GM19397 (cell line): ENCODE data around the gene ZNF467.

Experiments
- ATAC-seq: cut with Tn5 transposase; IDR thresholded peaks from one replicate; pipeline ENCODE4 v1.9.1; 2021; ENCODE audit warnings: mild to moderate bottlenecking, moderate library complexity; ENCODE audit not compliant: unreplicated experiment

ZNF467 gene

DNA sequence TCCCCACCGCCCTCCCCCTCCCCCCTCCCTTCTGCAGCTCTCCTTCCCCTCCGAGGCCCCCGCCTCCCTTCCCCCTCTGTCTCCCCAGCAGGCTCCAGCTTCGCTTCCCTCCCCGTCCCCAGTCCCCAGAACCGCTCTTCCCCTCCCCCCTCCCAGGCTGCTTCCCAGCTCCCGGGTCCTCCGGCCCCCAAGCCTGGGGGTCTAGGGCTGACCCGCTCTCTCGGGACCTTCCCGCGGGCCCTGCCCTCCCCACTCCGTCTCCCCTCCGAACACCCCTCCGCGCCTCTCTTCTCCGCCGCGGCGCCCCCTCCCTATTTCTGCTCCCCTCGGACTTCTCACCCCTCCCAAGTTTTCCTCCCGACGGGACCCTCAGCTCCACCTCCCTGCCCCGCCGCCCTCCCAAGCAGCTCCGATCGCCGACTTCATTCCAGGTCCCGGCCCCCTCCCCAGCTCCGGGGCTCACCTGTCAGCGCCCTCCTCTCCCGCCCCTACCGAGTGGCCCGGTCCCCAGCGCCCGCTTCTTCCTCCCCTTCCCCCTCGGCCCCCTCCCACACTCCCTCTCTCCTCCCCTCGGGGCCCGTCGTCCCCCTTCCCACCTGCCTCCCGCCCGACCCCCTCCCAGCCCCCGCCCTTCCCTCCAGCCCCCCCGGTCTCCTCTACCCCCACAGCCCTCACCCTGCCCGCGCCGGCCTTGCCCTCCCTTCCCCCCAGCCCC lies 990 bp downstream of the ZNF467 start:
- ATAC-seq: no peak

DNA sequence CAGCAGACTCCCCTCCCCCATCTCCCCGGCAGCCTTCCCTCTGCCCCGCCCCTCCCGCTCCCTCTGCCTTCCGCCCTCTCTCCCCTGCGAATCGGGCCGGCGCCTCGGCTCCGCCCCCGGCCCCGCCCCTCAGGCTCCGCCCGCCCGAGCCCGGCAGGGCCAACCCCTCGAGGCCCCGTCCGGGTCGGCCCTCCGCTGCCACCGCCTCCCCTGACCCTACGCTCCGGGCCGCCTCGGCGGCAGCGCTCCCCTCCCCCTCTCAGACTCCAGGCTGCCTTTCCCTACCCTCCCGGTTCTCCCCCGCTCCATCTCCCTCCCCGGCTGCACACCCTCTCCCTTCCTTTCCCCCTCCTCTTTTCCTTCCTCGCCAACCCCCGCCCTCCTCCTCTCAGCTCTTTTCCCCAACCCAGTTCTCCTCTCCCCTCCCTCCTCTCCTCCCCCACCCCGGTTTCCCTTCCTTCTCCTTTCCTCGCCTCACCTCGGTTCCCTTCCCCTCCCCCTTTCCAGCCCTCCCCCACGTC lies 1.6 kb downstream of the ZNF467 start:
- peak; percentile 94 for ATAC-seq

DNA sequence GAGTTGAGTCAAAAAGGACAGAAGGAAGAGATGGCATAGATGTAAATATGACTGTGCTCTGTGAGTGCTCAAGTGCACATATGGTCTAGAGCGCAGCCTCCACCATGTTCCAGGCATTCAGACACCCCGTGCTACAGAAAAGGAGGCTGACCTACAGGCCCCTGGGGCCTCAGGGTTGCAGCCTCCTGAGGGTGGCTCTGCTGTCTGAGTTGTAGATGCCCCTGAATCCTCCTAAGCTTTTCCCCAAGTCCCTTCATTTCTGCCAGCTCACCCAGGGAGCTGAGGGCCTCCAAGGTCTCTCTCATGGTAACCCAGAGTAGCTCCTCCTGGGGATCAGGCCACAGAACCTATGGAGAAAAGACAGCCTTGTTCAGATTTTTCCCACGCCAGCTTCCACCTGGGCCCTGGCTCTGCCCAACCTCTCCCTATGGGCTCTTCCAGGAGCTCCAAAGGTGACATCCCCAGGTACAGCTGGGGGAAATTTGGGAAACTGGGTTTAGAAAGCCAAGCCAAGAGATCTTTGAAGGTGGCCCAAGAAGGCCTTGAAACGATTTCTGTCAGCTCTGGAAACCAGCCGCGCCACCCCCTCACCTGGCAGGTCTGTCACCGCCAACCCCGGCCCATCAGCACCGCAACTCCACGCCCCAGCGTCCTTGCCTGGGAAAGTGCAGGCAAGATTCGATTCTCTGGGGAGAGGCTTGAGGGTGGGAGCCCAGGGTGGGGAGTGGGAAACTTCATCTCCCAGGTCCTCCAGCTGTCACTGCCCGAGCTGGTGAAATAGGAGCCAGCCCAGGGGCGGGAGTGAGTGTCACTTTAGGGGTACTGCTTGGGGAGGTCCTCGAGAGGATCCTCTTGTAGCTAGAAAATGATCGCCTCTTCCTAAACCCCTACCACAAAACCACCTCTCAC lies 2.4 kb downstream of the ZNF467 start:
- no peak for ATAC-seq

DNA sequence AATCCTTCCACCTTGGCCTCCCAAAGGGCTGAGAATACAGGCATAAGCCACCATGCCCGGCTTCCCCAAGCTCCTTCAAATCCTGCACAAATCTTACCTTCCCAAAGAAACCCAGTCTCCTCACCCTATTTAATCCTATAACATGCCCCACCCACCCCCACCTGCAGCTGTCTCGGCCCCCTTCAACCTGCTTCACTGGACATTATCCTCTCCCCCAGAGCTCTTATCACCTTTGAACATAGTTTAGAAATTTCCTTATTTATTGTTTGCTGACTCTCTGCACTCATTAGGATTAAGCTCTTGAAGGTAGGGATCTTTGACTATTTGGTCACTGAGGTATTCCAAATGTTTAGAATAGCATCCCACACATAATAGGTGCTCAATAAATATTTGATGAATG lies 3.5 kb downstream of the ZNF467 start:
- ATAC-seq: no peak

DNA sequence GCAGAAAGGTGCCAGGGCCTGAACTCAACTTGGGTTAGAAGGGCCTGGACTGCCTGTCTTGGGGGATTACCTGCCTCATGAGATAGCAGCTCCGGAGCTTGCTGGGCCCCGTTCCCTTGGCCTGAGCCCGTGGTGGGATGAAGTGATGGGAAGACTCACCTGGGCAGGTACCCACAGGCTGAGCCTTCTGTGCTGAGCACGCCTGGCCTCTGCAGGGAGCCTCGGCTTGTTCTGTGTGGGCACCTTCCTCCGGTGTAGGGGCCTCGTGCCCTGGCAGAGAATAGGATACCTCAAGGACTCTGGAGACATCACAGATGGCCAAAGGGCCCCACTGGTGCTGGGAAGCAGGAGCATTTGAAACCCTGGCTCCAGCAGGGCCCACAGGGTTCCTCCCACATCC lies 4.5 kb downstream of the ZNF467 start:
- no peak for ATAC-seq

DNA sequence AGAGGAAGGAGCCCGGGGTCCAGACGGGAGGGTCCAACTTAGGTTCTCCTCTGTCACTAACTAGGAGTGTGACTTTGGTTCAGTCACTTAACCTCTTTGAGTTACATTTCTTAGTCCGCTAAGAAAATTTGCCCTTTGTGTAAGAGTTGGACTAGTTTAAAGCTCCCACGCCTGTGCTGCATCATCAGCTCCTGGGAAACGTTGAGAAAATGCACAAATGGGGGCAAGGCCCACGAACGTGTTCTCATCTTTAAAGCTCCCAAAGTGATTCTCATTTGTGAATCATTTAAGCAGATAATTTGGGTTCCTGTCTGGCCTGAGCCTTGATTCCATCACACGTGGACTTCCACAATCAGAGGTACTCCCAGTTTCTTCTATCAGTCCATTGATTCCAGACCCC lies 6.3 kb downstream of the ZNF467 start:
- ATAC-seq: no peak

DNA sequence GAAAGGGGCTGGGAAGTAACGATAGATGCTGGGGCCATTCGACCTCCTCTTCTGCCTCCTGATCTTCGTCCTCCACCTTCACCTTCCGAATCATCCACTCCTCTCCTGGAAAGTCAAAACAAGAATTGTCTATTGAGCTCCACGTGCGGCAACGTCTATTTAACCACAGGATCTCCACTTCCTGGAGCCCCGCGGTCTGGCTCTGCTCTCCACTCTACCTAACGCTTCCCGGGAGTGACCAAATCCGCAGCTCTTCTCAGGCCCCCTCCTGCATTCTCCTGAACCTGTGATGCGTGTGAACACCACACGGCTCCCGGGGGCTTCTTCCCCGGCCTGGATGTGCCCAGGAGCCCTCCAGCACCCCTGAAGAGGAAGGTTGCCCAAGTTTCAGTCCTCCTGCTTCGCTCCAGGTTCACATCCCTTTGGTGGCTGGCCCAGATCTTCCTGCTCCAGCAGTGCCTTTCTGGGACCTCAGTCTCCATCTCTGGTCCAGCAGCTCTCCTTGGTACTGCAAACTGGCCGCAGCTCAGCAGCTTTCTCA lies 7.2 kb downstream of the ZNF467 start:
- ATAC-seq: no peak

DNA sequence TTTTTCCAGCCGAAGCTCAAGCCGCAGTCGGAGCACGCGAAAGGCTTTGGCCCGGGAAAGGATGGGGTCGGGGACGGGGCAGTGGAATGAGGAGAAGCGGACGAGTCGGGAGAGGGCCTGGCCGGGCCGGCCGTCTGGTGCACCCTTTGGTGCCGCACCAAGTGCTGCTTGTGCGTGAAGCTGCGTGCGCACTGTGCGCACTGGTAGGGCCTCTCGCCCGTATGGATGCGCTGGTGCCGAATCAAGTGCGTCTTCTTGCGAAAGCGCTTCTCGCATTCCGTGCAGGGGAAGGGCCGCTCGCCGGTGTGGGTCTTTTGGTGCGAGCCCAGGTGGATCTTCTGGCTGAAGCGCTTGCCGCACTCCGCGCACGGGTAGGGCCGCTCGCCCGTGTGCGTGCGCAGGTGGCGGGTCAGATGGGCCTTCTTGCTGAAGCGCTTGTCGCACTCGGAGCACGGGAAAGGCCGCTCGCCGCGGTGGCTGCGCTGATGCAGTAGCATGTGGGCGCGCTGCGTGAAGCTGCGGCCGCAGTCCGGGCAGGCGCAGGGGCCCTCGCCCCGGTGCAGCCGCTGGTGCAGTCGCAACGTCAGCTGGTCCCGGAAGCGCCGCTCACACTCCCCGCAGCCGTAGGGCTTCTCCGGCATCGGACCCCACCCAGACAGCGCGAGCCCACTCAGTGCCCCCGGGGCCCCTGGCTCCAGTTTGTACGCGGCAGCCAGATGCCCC lies 7.8 kb downstream of the ZNF467 start:
- no peak for ATAC-seq

DNA sequence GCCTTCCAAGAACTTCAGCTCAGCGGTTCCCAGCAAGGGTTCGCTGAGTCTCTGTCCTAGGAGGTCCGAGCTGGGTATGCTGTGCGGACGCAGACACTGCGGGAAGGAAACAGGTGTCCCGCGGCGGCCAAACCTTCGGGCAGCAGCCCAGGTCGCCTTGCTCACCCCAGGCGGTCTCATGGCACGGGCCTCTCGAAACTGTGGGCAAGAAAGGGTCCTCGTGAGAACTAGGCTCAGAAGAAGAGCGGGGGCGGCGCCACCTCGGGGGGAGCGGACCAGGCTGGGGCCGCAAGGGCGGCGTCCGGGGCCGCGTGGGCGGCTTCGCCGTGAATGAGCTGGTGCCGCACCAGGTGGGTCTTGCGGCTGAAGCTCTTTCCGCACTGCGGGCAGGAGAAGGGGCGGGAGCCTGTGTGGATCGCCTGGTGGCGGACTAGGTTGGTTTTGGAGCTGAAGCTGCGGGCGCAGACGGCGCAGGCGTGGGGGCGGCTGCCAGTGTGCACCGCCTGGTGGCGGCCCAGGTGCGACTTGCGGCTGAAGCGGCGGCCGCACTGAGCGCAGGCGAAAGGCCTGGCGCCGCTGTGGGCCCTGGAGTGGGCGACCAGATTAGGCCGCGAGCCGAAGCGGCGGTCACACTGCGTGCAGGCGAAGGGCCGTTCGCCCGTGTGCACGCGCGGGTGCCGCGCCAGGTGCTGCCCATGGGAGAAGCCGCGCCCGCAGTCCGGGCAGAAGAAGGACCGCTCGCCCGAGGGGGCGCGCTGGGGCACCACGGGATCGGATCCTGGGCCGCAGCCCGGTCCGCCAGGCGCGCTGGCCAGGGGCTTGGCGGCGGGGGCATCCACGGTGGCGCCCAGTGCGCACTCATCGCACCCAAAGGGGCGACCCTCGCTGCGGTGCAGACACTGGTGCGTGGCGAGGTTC lies 8.6 kb downstream of the ZNF467 start:
- ATAC-seq: no peak

DNA sequence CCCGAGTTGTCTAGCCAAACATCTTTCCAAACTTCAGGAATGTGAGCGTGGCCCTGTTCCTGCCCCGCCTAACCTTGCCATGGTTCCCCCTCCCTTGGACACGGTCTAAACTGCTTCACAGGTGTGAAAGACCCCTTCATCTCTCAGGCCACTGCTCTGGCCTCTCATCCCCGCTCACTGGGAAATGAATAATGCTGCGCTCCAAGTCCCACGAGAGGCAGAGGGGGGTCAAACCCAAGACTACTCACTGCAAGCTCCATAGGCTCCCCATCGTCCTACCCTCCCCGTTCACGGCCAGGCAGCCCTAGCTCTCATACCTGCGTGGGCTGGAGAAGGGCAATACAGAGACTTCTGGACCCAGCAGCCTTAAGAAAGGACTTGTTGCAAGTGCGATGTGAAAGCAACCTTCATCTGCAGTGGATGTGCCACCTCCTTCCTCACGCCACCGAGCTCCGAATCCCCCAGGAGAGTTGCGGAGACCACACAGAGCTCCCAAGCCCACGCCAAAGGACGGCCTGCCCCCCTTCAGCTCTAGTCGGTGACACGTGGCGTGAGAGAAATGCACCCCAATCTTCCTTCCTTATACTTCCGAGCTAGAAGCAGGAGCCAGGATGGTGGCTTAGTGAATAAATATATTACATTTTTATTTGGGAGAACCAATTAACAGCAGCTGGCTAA lies 9.7 kb downstream of the ZNF467 start:
- no peak for ATAC-seq

DNA sequence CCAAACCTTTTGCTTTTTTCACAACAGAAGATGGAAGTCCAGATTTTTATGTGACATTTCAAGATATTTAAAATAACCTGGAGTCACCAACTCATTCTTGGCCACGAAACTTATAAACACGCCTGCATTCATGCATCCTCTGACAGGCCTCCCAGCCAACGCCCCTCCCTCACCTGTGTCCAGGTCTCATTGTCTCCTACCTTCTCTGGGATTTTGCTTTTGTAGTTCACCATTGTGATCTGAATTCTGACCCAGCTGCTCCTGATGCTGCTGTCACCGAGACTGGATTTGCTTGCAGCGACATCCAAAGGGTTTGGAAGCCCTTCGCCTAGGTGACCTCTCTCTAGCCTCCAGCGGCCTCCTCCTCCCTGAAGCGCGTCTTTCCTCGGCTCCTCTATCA lies 10.8 kb downstream of the ZNF467 start:
- ATAC-seq: no peak

DNA sequence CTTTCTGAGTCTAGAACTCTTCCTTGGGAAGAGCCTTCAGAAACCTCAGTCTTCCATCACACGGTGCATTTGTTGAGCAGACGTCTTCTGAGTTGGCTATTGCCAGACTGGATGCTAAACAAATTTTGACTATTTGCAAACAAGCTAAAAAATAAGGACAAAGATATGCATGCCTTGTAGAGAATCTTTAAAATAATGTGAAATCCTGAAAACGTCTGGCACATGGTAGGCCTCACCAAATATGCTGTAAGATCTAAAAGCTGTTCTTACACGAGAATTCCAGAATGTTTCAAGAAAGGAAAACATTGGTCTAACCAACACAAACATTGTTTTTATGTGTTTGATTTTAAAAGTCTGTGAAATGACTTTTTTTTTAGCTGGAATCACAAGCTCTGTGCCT lies 11.3 kb downstream of the ZNF467 start:
- no peak for ATAC-seq

DNA sequence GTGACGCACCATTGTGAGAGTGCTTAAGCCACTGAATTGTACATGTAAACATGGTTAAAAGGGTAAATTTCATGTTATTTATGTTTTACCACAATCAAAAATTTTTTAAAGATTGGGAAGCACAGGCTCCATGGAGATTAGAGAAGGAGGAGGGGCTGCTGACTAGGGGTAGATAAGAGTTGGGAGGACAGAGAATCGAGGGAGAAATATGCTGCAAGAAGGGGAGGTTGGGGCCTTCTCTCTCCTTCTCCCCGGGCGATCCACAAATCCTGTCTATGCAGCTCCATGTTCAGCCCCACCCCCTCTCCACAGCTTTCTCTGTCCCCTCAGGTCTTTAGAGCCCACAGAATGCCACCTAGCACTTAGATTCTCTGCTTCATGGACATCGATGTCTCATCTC lies 12.1 kb downstream of the ZNF467 start:
- no peak for ATAC-seq

DNA sequence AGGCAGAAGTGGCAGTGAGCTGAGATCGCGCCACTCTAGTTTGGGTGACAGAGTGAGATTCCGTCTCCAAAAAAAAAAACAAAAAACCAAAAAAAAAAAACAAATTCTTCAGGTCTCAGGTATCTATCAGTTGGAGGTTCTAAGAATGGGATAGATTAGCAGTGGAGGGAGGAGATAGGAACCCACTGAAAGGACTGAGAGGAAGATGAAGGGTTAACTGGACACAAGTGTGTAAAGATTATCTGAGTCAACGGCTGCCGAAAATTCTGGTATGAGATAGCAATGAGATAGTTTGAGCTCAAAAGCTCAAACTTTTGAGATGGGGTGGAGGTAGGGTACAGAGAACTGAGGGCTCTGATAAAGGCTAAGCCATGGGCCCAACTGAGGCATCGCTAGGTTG lies 12.8 kb downstream of the ZNF467 start:
- ATAC-seq: no peak

DNA sequence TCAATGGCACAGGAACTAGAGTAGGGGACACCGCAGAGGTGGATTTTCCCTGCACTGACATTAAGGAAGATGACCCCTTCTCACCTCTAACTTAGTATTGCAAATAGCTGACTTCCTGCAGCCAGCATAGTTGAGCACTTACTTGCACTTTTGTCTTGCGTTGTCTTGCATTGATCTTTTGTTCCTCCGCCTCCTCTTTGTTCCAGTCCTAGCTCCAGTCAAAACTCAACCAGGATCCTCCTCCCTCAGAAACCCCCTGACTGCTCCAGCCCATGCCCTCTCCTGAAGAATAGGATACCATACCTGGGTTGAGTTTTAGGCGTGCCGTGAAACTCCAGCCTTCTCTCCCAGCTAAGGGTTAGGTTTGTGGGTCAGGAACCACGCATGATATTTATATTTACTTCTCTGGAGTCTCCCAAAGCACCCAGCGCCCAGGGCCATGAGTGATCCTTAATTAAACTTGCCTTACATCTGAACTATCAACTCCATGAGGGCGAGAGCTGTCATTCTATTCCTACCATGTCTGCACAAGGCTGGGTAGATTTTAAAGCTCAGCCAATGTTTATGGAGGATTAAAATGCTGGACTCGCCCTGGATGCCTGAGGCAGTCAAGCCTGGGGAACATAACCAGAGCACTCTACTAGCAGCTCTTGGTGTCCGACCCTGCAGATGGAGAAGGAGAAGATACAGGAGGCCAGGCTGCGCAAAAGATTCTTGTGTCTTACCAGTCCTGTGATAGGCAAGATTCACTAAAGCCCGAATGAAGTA lies 14.1 kb downstream of the ZNF467 start:
- ATAC-seq: no peak

DNA sequence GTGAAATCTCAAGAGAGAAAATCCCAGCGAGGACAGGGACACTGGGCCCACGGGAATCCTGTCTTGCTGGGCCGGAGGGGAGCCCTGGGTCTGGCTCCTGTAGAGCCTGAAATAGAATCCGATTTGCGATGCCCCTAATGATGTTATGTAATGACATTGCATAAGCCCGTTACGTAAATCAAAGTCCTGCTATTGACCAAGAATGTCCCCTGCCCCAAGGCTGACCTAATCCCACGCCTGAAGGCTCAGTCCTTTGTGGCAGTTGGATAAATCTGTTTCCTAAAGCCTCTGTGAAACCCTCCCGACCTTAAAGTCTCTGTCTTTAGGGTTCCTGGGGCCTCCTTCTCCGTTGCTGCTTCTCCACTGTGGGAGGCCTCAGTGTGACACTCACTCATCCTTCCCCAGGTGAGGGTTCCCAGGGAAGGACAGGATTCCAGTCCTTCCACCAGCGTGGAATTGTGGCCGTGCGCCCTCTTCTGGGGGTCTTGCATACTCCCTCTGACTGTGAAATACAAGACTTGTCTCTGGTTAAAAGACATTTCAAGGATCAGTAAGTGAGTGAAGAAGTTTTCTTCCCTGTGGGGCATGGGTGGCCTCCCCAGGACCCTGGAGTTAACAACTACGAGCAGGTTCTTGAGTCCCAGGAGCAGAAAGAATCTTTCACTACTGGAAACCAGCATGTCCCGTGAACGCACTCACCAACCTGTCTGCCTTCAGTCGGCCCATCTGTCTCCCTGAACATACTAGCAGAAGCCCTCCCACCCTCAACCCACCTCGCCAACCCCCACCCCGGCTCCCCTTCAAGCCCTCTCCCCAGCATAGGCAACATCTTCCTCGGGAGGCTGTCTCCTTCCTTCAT lies 19.8 kb downstream of the ZNF467 start:
- no peak for ATAC-seq

DNA sequence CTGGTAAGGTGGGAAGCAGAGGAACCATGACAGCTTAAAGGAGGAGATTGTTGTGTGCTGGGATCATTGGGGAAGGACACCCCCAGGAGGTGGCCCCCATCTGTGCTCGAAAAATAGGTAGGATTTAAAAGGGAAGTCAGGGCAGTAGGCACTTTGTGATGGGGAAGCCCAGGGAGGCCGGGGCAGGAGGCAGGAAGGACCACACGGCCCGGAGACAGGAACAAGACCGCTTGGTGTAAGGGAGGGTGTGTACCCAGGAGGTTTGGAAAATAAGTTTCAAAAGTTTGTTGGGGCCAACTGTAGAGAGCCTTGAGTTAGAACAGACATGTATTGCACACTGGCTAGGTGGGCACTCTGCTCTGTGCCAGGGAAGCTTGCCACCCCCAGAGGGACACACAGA lies 20.7 kb downstream of the ZNF467 start:
- ATAC-seq: no peak
